NCI-H187 treated with DMSO at 0.1 percent for 48 hours (cell line): Measurements from ENCODE around the gene ZFPL1.

Experiments
- DNase-seq: peaks from one replicate; lab custom pipeline; 2025; lab: John Stamatoyannopoulos, UW

Gene ZFPL1

DNA sequence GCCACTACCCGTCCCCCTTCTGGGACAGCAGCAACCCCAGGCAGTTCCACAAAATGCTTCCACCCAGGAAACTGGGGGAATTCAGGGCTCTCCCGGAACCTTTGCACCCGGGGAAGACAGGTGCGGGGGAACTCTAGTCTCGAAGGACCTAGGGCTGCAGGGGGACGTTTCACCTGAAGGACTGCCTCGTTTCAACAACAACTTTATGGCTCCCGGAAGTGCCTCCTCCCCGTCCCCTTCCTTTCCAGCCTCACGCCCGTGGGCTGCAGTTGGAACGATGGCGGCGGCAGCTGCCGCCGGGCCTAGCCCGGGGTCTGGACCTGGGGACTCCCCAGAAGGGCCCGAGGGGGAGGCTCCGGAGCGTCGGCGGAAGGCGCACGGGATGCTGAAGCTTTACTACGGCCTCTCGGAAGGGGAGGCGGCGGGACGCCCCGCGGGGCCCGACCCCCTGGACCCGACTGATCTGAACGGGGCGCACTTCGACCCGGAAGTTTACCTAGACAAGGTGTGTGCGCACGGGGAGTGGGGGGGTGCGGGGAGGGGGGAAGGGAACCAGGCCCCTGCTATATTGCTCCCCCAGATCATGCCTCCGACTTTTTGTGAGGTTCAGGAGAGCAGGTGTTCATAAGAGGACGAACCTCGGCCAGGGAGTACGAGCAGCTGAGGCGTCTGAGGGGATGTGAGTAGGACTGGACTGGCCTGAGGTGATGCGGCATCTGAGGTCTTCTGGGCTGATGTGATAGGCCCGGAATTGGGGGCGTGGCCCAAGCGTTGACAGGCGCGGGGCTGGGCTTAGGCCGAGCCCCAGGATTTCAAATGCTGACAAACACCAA, 12.2 kb downstream of the ZFPL1 start, which contains the start of gene VPS51:
VPS51 (plus strand) TSS at position 241 of the 833 bp plus-strand sequence; CDS start at position 278, 37 bp downstream.
- peak; percentile 37 for DNase-seq

DNA sequence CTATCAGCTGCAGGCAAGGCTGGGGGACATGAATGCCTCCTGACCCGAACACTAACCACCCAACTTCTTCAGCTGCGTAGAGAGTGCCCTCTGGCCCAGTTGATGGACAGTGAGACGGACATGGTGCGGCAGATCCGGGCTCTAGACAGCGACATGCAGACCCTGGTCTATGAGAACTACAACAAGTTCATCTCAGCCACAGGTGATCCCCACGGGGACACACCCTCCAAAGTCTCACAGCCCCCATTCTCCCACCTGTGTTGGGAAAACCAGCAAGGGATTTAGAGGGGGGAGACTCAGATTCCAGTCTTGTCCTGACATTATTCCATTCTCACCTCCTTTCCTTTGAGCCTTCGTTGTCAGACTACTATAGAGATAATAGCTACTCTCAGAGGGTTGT, 12.9 kb downstream of the ZFPL1 start:
- DNase-seq, result no peak

DNA sequence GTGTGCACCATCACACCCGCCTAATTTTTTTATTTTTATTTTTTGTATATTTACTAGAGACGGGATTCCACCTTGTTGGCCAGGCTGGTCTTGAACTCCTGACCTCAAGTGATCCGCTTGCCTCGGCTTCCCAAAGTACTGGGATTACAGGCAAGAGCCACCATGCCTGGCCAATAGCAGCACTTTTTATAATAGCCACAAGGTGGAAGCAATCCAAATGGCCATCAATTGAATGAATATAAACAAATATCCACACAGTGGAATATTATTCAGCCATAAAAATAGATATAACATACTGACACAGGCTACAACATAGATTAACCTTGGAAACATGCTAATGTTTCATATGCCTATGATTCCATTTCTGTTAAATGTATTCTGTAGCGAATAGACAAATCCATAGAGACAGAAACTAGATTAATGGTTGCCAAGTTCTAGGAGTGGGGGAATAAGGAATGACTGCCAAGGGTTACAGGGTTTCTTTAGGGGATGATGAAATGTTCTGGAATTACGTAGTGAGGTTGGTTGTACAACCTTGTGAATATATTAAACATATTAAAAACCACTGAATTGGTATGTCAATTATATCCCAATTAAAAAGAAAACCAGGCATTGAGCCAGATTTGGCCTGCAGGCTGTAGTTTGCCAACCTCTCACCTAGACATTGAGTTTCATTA, 16.8 kb downstream of the ZFPL1 start:
- DNase-seq, result no peak

DNA sequence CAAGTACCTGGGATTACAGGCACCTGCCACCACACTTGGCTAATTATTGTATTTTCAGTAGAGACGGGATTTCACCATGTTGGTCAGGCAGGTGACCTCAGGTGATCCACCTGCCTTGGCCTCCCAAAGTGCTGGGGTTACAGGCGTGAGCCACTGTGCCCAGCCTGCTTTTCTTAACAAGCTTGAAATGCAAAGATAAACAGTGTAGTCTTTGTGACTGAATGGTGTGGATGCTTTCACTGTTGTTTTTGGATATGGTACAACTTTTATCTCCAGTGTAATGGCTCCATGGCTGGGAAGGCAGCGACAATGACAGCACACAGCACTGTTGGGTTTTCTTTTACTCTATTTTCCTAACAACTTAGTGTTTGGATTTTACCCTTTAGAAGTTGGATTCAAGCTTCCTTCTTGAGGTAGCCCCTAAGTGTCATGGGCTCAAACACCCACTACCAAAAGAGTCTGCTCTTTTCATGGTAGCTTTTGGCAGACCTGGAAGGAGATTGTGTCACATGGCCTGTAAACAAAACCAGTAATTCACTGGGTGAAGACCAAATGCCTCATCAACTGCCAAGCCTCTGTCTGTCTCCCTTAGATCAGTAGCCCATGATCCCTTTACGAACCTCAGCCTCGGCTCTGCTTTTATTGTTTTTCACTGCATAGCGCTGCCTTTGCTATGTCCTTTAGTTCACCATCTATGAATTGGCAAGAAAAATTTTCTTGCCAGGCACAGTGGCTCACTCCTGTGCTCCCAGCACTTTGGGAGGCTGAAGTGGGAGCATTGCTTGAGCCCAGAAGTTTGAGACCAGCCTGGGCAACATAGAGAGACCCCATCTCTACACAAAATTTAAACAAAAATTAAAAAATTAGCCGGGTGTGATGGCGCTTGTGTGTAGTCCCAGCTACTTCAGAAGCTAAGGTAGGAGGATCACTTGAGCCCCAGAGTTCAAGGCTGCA, 18.4 kb downstream of the ZFPL1 start:
- no peak for DNase-seq

DNA sequence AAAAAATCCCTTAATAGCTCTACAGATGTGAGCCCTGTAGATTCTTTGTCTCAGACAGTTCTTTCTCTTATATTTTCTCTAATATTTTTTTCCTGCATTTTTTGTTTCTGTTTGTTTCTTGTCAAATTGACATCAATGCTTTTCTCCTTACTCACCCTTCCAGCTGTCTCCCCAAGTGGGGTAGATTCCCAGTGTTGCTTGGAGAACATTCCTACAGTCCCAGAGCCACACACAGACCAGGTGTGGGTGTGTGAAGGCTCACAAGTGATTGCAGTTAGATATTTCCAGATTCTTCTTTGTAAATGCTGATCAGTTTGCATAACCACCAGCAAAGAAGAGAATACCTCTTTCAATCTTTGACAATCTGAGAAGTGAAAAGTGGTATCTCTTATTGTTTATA, 19.5 kb downstream of the ZFPL1 start:
- DNase-seq, result no peak

DNA sequence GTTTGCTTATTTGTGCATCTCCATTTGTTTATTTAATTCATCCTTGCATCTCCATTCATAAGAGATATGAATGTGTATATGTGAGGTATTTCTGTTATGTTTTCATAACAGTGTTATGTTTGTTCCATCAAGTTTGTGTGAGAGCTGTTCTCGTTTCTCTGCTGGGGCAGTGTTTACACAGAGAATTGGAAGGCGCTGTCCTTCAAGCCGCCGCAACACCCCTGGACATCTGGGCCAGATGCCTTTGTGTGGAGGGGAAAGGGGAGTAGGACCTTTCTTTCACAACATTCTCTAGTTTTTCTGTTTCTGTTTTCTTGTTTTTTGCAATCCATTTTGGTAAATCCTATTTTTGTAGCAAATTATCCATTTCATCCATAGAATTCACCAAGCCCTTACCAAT, 20.6 kb downstream of the ZFPL1 start:
- DNase-seq, result no peak

DNA sequence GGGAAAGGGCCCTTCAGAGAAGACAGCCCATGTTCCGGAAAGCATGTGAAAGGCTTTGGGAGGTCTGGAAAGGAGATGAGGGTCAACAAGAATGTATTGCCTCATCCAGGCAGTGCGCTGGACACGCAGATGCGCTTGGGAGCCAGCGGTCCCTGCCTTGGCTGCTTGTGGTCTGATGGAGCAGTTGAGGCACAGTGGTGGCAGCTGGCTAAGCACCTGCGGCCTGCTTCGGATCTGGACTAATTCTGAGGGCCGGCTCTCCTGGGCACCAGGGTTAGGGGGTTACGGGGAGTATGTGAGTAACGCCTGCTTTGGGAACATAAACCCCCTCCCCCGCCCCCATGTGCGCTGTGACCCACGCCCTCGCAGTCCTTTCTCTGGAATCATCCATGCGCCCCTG, 23.1 kb downstream of the ZFPL1 start:
- no peak for DNase-seq

DNA sequence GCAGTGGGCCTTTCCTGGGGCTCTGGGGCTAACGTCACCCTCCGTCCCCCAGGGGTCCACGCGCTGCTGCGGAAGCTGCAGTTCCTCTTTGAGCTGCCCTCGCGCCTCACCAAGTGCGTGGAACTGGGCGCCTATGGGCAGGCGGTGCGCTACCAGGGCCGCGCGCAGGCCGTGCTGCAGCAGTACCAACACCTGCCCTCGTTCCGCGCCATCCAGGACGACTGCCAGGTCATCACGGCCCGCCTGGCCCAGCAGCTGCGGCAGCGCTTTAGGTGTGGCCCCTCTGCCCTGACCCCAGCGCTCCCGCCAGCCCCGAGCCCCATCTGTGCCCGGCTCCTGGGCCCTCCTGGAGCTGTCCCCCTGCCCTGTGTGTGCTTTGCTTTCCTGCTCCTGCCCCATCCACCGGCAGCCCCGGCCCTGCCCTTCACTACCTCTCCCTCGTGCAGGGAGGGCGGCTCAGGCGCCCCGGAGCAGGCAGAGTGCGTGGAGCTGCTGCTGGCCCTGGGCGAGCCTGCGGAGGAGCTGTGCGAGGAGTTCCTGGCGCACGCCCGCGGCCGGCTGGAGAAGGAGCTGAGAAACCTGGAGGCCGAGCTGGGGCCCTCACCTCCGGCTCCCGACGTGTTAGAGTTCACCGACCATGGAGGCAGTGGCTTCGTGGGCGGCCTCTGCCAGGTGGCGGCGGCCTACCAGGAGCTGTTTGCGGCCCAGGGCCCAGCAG, 23.9 kb downstream of the ZFPL1 start:
- no peak for DNase-seq

DNA sequence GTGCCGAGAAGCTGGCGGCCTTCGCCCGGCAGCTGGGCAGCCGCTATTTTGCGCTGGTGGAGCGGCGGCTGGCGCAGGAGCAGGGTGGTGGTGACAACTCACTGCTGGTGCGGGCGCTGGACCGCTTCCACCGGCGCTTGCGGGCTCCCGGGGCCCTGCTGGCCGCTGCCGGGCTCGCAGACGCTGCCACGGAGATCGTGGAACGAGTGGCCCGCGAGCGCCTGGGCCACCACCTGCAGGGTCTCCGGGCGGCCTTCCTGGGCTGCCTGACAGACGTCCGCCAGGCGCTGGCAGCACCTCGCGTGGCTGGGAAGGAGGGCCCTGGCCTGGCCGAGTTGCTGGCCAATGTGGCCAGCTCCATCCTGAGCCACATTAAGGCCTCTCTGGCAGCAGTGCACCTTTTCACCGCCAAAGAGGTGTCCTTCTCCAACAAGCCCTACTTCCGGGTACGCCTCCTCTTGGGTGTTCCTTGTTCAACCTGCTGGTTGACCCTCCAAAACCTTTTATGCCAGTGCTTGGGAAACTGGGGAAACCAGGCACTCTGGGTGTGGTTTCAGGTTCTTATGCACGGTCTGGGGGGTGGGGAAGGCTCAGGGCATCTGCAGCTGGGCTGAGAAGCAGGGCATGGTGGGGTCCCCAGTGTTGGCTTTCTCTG, 24.6 kb downstream of the ZFPL1 start:
- DNase-seq, result no peak

DNA sequence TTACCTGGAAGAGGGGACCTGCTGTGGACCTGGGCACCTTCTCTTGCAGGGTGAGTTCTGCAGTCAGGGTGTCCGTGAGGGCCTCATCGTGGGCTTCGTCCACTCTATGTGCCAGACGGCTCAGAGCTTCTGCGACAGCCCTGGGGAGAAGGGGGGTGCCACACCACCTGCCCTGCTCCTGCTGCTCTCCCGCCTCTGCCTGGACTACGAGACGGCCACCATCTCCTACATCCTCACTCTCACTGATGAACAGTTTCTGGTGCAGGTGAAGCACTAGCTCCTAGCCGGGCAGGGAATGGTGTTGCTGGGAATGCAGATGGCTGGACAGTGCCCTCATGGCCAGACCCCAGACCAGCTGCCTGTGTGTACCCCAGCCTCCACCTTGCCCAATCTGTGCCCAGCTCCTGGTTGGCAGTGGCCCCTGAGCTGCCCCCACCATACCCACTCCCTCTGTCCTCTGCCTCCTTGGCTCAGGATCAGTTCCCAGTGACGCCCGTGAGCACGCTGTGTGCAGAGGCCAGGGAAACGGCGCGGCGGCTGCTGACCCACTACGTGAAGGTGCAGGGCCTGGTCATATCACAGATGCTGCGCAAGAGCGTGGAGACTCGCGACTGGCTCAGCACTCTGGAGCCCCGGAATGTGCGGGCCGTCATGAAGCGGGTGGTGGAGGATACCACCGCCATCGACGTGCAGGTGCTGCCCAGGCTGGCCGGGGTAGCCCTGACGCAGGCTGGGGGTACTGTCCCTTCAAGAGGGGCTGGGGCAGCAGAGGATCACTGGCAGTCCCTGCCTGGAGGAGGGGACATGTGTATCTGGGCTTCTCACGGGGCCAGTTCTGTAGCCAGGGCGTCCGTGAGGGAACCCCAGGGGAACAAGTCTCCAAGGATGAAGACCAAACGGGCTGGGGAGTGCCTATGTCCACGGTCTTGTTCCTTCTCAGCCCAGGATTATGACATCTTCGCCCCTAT, 25.5 kb downstream of the ZFPL1 start:
- DNase-seq, result no peak

DNA sequence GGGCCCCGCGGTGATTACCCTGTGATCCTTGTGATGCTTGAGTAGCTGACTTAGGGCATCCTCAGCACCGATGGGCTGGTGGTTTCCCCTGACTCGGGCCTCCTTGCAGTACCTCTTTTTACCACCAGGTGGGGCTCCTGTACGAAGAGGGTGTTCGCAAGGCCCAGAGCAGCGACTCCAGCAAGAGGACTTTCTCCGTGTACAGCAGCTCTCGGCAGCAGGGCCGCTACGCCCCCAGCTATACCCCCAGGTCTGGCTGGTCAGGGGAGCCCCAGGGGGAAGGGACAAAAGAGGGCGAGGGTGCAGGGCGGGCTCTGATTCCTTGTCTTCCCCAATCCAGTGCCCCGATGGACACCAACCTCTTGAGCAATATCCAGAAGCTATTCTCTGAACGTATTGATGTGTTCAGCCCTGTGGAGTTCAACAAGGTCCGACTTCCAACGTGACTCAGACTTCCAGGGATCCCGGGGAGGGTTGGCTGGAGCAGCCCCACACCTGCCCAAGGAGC, 26.4 kb downstream of the ZFPL1 start:
- peak; percentile 32 for DNase-seq

DNA sequence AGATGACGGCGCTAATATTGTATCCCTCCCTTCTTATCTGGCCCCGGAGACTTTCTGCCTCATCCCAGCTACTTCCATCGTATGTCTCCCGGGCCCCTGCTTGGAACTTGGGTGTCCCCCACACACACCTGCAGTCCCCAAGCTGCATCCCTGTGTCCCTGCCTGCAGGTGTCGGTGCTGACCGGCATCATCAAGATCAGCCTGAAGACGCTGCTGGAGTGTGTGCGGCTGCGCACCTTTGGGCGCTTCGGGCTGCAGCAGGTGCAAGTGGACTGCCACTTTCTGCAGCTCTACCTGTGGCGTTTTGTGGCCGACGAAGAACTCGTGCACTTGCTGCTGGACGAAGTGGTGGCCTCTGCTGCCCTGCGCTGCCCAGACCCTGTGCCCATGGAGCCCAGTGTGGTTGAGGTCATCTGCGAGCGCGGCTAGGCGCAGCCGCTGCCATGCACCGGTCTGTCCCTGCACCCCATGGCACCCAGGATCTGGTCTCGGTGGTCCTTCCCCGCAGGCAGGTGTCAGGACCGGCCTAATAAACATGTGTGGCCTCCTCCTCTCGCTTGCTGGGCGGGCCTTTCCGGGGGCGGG, 27.2 kb downstream of the ZFPL1 start:
- DNase-seq, result no peak

DNA sequence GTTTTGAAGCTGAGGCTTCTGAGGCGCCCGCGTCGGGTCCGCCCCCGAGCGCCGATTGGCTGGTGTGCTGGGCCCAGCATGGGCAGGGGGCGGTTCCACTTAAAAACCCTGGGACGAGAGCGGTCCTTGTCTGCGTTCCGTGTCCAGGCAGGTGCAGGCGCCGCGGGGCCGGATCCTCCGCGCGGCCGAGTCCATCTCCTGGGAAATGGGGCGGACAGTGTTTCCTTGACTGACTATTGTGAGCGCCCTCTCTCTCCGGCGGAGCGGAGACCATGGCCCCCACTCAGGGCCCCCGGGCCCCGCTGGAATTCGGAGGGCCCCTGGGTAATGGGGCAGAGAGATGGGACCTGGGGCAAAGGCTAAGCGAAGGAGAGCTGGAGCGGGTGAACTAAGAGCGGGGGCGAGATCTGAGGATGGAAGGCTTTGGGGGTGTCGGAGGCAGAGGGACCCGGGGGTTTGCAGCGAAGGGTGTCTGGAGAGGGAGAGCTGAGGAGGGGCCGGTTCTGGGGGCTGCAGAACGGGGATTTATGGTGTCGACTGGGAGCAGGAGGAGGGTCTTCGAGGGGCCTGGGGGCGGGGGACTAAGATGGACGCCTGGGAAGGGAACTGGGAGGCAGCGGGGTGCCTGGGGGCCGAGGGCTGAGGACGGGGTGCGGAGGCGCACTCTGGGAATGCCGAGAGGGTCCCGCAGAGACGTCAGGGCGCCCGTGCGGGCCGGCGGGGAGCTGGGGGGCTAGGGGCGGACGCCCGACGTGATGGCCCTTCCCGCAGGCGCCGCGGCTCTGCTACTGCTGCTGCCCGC, 27.9 kb downstream of the ZFPL1 start, which contains the start of gene TM7SF2:
TM7SF2 (plus strand) TSS at position 129 of the 802 bp plus-strand sequence; CDS start at position 273, 144 bp downstream.
- DNase-seq, result peak; percentile 51

DNA sequence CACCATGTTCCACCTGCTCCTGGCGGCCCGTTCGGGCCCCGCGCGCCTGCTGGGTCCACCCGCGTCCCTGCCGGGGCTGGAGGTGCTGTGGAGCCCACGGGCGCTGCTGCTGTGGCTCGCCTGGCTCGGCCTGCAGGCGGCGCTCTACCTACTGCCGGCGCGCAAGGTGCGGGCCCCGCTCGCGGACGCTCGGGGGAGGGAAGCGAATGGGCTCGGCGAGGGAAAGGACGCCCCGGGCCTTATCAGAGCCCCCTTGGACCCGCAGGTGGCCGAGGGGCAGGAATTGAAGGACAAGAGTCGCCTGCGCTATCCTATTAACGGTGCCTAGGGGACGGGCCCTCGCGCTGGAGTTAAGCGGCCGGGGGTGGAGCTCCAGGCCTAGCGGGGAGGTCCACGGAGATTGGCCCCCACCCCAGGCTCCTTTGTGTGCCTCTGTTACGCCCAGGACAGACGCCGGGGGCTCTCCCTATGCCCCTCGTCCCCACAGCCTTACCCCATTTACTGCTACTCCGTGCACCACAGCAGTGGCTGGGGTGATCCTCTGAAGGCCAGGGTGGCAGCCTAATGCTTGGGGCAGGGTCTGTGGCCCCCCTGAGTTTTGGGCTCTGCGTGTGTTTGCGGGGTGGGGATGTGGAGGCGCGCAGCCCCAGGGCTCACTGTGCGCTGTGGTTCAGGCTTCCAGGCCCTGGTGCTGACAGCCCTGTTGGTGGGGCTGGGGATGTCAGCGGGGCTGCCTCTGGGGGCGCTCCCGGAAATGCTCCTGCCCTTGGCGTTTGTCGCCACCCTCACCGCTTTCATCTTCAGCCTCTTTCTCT, 28.7 kb downstream of the ZFPL1 start:
- no peak for DNase-seq

DNA sequence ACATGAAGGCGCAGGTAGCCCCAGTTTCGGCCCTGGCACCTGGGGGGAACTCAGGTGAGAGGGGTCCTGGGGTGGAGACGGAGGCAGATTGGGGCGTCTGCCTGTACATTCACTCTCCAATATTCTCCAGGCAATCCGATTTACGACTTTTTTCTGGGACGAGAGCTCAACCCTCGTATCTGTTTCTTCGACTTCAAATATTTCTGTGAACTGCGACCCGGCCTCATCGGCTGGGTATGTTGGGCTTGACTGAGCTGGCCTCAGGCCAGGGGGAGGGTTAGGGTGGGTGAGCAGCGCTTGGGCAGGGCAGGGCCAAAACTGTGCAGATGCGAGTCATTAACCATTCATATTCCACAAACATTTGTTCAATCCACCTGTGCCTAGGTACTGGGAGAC, 29.3 kb downstream of the ZFPL1 start:
- DNase-seq, result no peak

DNA sequence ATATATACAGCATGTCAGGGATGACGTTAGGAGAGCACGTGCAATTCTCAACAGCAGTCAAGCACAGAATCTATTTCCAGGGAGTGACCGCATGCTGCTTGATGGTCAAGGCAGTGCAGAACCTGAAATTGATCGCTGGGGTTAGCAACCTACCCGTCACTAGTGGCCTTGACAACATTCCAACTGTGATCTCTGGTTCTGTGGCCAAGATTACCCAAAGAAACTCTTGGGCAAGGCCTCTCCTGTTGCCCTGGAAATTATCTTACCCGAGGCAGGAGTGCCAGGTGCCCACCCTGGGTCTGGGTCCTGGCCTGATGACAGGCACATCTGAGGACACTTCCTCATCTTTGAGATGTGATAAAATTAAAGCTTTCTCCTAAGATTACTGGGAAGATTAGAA, 29.8 kb downstream of the ZFPL1 start:
- DNase-seq, result no peak

DNA sequence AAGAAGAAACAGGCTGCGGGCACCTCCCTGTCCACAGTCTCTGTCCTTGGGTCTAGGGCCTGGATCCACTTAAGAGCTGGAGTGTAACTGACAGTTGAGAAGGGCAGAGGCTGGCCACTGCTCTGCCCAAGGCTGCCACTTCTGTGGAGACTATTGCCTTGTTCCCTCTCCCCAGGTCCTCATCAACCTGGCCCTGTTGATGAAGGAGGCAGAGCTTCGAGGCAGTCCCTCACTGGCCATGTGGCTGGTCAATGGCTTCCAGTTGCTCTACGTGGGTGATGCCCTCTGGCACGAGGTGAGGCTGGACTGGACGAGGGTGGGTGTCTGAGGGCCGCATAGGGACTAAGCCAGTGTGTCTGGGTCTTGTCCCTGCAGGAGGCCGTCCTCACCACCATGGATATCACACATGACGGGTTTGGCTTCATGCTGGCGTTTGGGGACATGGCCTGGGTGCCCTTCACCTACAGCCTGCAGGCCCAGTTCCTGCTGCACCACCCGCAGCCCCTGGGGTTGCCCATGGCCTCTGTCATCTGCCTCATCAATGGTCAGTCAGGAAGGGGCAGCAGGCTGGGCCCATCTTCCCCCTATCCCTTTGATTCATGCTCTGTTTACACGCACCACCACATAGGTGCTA, 30.6 kb downstream of the ZFPL1 start:
- DNase-seq, result no peak
